Gastroesophageal sphincter (tissue), 4 donors: ENCODE measurements around the gene ACOX1. TPM values are rescaled to one million over a fixed set of nuclear protein-coding genes. Genes with fewer than 3 reads are reported as not detected.

Source experiments
- ATAC-seq: fragments of 150-250 bp; one replicate; pipeline ENCODE4 v1.9.1; 2016; ENCODE audit warnings: mild to moderate bottlenecking, moderate library complexity
- H3K27ac ChIP-seq, 4 donors: fragments of 200-600 bp; sonication (generic) in 3 of 4; 1 replicate in 3 of 4; 2 replicates in 1 of 4; pipeline ENCODE4 v1.5.1; 2016 to 2019
- H3K27me3 ChIP-seq: fragments of 200-600 bp; sonication (generic); one replicate; pipeline ENCODE4 v1.5.1; 2019
- H3K36me3 ChIP-seq, 2 donors: fragments of 200-600 bp; sonication (generic); one replicate each; pipeline ENCODE4 v1.5.1; 2019; ENCODE audit warnings: control low read depth in 1 of 2
- H3K4me1 ChIP-seq, 3 donors: fragments of 200-600 bp; sonication (generic); 1 replicate in 2 of 3; 2 replicates in 1 of 3; pipeline ENCODE4 v1.5.1; 2016 to 2019; ENCODE audit warnings: control low read depth in 2 of 3
- H3K4me3 ChIP-seq, 2 donors: fragments of 200-600 bp; sonication (generic); one replicate each; pipeline ENCODE4 v1.5.1; 2019; ENCODE audit warnings: mild to moderate bottlenecking in 1 of 2, moderate library complexity in 1 of 2
- H3K9me3 ChIP-seq, 3 donors: fragments of 200-600 bp; sonication (generic); one replicate each; pipeline ENCODE4 v1.5.1; 2017 to 2019; ENCODE audit warnings: control low read depth in 2 of 3
- CTCF ChIP-seq, 4 experiments: fragments of 200-600 bp in 2 of 4; fragments of 450-650 bp in 2 of 4; sonication (generic) in 1 of 4; IDR thresholded peaks; one replicate each; pipeline ENCODE4 v1.5.1; 2017 to 2019; ENCODE audit warnings: antibody characterized with exemption in 4 of 4, mild to moderate bottlenecking in 2 of 4, moderate library complexity in 2 of 4
- EP300 ChIP-seq: sonication (generic); formaldehyde crosslinking; IDR thresholded peaks from one replicate; pipeline ENCODE4 v1.6.1; 2017; ENCODE audit warnings: antibody characterized with exemption, mild to moderate bottlenecking
- POLR2A ChIP-seq, 2 donors: fragments of 450-650 bp; IDR thresholded peaks; one replicate each; pipeline ENCODE4 v1.6.1; 2017; ENCODE audit warnings: antibody characterized with exemption in 2 of 2, mild to moderate bottlenecking in 2 of 2, moderate library complexity in 1 of 2
- POLR2AphosphoS5 ChIP-seq: sonication (generic); formaldehyde crosslinking; IDR thresholded peaks from one replicate; pipeline ENCODE4 v1.6.1; 2017; ENCODE audit warnings: antibody characterized with exemption
- WGBS, 2 donors: methylation state at CpG; one replicate each; pipeline ENCODE4 v1.1.5; 2018; ENCODE audit warnings: low coverage in 1 of 2; 5-methylcytosine and 5-hydroxymethylcytosine counted together
- total RNA-seq, 4 donors: library from RNA; depleted of rRNA; stranded (reverse); fragments of >200 nt; gene quantifications; one replicate each; pipeline ENCODE4 v1.1.0, GENCODE V29; 2016

ACOX1 gene
- total RNA-seq, 4 donors from 2014 or later: 45.9 to 63.4 (median 54.2) TPM

GRCh38 chr17:76024353-76024752 is 45.4 kb upstream of the ACOX1 start:
- H3K4me1 ChIP-seq: no peaks in the 10 kb centered on the region
- no peaks in the 10 kb centered on the region for H3K9me3 ChIP-seq
- no peak for ATAC-seq
- no peak overlapping the region for H3K27ac ChIP-seq
- no CpG with 5 or more reads among the region's 9 CpGs for WGBS, 2 donors
- no peaks in the 10 kb centered on the region for H3K36me3 ChIP-seq
- TF ChIP-seq POLR2AphosphoS5 (no peak), CTCF (IDR thresholded peaks at IDR 0.05) (no peak), POLR2A (IDR thresholded peaks at IDR 0.05) (no peak)
- no peak overlapping the region for H3K4me3 ChIP-seq
- H3K27me3 ChIP-seq: peaks cover 16% of the 10 kb centered on the region

GRCh38 chr17:76023900-76024237 is 44.9 kb upstream of the ACOX1 start:
- no peak for ATAC-seq
- no peak overlapping the region for H3K27ac ChIP-seq
- WGBS, 2 donors: 100% methylated on average over 2 of the region's 9 CpGs; no CpG with 5 or more reads in 1 of the 2 donors
- no peaks in the 10 kb centered on the region for H3K4me1 ChIP-seq
- H3K36me3 ChIP-seq: no peaks in the 10 kb centered on the region
- peaks cover 16% of the 10 kb centered on the region for H3K27me3 ChIP-seq
- TF ChIP-seq POLR2A (IDR thresholded peaks at IDR 0.05) (no peak), EP300 (no peak), CTCF (IDR thresholded peaks at IDR 0.05) (no peak), POLR2AphosphoS5 (no peak)
- no peak overlapping the region for H3K4me3 ChIP-seq
- no peaks in the 10 kb centered on the region for H3K9me3 ChIP-seq

GRCh38 chr17:76022973-76023899 is 44.3 kb upstream of the ACOX1 start:
- ATAC-seq: no peak
- Histone ChIP-seq H3K4me1 (no peaks in the 10 kb centered on the region), H3K27ac (no peak overlapping the region), H3K4me3 (no peak overlapping the region), H3K27me3 (peaks cover 16% of the 10 kb centered on the region), H3K36me3 (no peaks in the 10 kb centered on the region), H3K9me3 (no peaks in the 10 kb centered on the region)
- 92 to 100% methylated on average over 1 to 2 of the region's 28 CpGs for WGBS, 2 donors
- TF ChIP-seq POLR2AphosphoS5: no peak
- TF ChIP-seq POLR2A (IDR thresholded peaks at IDR 0.05): no peak
- no peak for TF ChIP-seq CTCF (IDR thresholded peaks at IDR 0.05)
- TF ChIP-seq EP300: no peak

- no peaks in the 10 kb centered on the region for H3K36me3 ChIP-seq
- H3K27ac ChIP-seq: no peak overlapping the region
- no peaks in the 10 kb centered on the region for H3K9me3 ChIP-seq
- WGBS, 2 donors: no CpG with 5 or more reads among the region's 24 CpGs
- H3K4me1 ChIP-seq: no peaks in the 10 kb centered on the region
- ATAC-seq: no peak
- H3K4me3 ChIP-seq: no peak overlapping the region
- H3K27me3 ChIP-seq: peaks cover 16% of the 10 kb centered on the region
- TF ChIP-seq CTCF (IDR thresholded peaks at IDR 0.05) (no peak), EP300 (no peak), POLR2A (IDR thresholded peaks at IDR 0.05) (no peak), POLR2AphosphoS5 (no peak)
These were observed 43.3 kb upstream of the ACOX1 start for GRCh38 chr17:76022285-76022684.
